Psoas muscle (tissue), 8 donors: Measurements from ENCODE around the gene UBE2H. TPM values are rescaled to one million over a fixed set of nuclear protein-coding genes. Genes with fewer than 3 reads are reported as not detected.

ENCODE experiments used
- ATAC-seq, 4 donors: fragments of 200-7000 bp; cut with Tn5 transposase; one replicate each; pipeline ENCODE4 v1.9.1; 2020; ENCODE audit warnings: moderate library complexity in 3 of 4, mild to moderate bottlenecking in 2 of 4
- DNase-seq, 2 donors: peaks; one replicate each; pipeline ENCODE4 v3.0.0-alpha.2; 2020
- H3K27ac ChIP-seq: fragments of 200-600 bp; one replicate; pipeline ENCODE4 v1.8.0; 2022
- H3K27me3 ChIP-seq, 3 donors: fragments of 200-600 bp in 1 of 3; one replicate each; pipeline versions ENCODE4 v1.6.1 to v1.8.0; 2013 to 2022; ENCODE audit warnings: low read length in 2 of 3, mild to moderate bottlenecking in 2 of 3, moderate library complexity in 1 of 3; ENCODE audit not compliant: insufficient read depth in 3 of 3
- H3K36me3 ChIP-seq, 2 donors: fragments of 200-600 bp in 1 of 2; one replicate each; pipeline versions ENCODE4 v1.6.1 to v1.8.0; 2013 to 2022; ENCODE audit warnings: low read depth in 1 of 2, mild to moderate bottlenecking in 1 of 2, moderate library complexity in 1 of 2; ENCODE audit not compliant: insufficient read depth in 1 of 2
- H3K4me1 ChIP-seq: fragments of 200-600 bp; one replicate; pipeline ENCODE4 v1.8.0; 2022
- H3K4me3 ChIP-seq: fragments of 200-600 bp; one replicate; pipeline ENCODE4 v1.8.0; 2022; ENCODE audit warnings: mild to moderate bottlenecking
- H3K9me3 ChIP-seq: fragments of 200-600 bp; one replicate; pipeline ENCODE4 v1.8.0; 2022
- CTCF ChIP-seq: fragments of 200-600 bp; IDR thresholded peaks from one replicate; pipeline ENCODE4 v1.8.0; 2022; ENCODE audit warnings: antibody characterized with exemption
- WGBS, 3 donors: extraction: QIAGEN DNeasy Blood & Tissue Kit; methylation state at CpG; one replicate each; pipeline versions ENCODE4 v1.1.6 to v1.1.7; 2013; 5-methylcytosine and 5-hydroxymethylcytosine counted together
- intact Hi-C, 2 donors: fragments of 100-400 bp; cut with DNase I; formaldehyde crosslinking; loops; one replicate each; pipeline versions ENCODE4 v1.11.0 to v1.14.2; 2022
- polyA plus RNA-seq, 3 donors: library from polyadenylated mRNA; stranded (reverse); fragments of 200-250 nt; gene quantifications; one replicate each; pipeline ENCODE4 v1.2.3, GENCODE V29; 2013
- total RNA-seq, 4 donors: library from RNA; stranded (reverse); fragmentation: NEBNext Ultra II Directional in 2 of 4; extraction: Animal tissue kit (Norgen Biotek cat#: 25700) in 2 of 4; gene quantifications; one replicate each; pipeline versions ENCODE4 v1.2.1 to v1.2.4, GENCODE V29; 2021 to 2023
- donor health status: healthy with polysubstance abuse.
- donor health status: DM: no; HTN: no; CAD: no; lungs with moderate emphysema.
- donor health status: Bipolar disorder and iron deficiency.
- donor health status: healthy.
- donor health status: DM: yes; HTN: yes; CAD: no.
- donor health status: DM: no; HTN: no; CAD: no.
- donor health status: DM: no; HTN: no; CAD: no.
- donor health status: DM: yes; HTN: yes; CAD: no.

Gene UBE2H
- total and polyA plus RNA-seq, 7 donors: 17.3 to 115 (median 77.3) TPM

GRCh38 chr7:129780974-129781927 is 171.5 kb downstream of the UBE2H start:
- no peaks in the 10 kb centered on the region for H3K9me3 ChIP-seq
- ATAC-seq (peak in 1 of 4 donors; percentile 9), DNase-seq (no peak)
- no peaks in the 10 kb centered on the region for H3K36me3 ChIP-seq
- peak overlapping the region; percentile 70 for H3K4me3 ChIP-seq
- peaks cover 0 to 93% (median 71%) of the 10 kb centered on the region in 3 donors for H3K27me3 ChIP-seq
- intact Hi-C loops: no loop called here
- TF ChIP-seq CTCF: no peak
- H3K4me1 ChIP-seq: peaks cover 26% of the 10 kb centered on the region
- 3 to 4% (median 4%) methylated on average over 47 to 55 of the region's 55 CpGs for WGBS, 3 donors
- no peak overlapping the region for H3K27ac ChIP-seq

Other genes starting within 250 kb of the UBE2H start
- gene ZC3HC1, start 98.4 kb upstream of the UBE2H start, total RNA-seq: 10 to 100 TPM; 21.1 to 26.6 (median 26.0) TPM
- gene ZC3HC1, start 98.4 kb upstream of the UBE2H start, polyA plus RNA-seq: 10 to 100 TPM; 22.8 to 37.7 (median 33.5) TPM
- 10 to 100 TPM; 30.5 to 45.0 (median 36.5) TPM for gene KLHDC10, start 117.6 kb upstream of the UBE2H start, total RNA-seq
- 10 to 100 TPM; 17.6 to 49.6 (median 18.5) TPM for gene KLHDC10, start 117.6 kb upstream of the UBE2H start, polyA plus RNA-seq